ENCODE data around the gene SPOCK1.

DNA sequence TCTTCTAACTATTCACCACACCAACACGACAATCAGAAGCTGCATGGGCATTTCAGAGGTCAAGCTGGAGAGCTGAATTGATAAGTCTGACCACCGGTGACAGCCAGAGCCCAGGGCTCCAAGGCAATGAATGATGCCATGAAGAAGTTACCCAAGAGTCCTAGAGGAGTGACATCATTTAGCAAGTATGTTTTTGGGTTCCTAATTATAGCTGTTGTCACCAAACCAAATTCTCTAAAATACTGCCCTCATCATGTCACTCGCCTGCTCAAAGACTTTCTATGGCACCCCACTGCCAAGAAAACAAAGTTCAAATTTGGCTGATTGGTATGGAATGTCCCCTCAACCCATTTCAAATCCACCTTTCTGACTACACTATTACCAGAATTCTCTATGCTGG, 235.1 kb downstream of the SPOCK1 start:
- TF ChIP-seq, protein P1, sequence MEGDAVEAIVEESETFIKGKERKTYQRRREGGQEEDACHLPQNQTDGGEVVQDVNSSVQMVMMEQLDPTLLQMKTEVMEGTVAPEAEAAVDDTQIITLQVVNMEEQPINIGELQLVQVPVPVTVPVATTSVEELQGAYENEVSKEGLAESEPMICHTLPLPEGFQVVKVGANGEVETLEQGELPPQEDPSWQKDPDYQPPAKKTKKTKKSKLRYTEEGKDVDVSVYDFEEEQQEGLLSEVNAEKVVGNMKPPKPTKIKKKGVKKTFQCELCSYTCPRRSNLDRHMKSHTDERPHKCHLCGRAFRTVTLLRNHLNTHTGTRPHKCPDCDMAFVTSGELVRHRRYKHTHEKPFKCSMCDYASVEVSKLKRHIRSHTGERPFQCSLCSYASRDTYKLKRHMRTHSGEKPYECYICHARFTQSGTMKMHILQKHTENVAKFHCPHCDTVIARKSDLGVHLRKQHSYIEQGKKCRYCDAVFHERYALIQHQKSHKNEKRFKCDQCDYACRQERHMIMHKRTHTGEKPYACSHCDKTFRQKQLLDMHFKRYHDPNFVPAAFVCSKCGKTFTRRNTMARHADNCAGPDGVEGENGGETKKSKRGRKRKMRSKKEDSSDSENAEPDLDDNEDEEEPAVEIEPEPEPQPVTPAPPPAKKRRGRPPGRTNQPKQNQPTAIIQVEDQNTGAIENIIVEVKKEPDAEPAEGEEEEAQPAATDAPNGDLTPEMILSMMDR (conservative IDR thresholded peaks at IDR 0.05 in 1 of 2, IDR thresholded peaks at IDR 0.05 in 1 of 2; ENCODE audit: extremely low read depth in 1 of 2, insufficient read depth in 1 of 2, low read depth in 1 of 2, low read length in 2 of 2) = no peak
- TF ChIP-seq EZH2 (IDR thresholded peaks at IDR 0.05; ENCODE audit: borderline replicate concordance, low read length) = no peak
